A549 (cell line): ENCODE data around the gene LRG1. TPM values are rescaled to one million over a fixed set of nuclear protein-coding genes. Genes with fewer than 3 reads are reported as not detected.

Experiments used
- ATAC-seq, 2 experiments: fragments of 200-7000 bp in 1 of 2; fragments of >200 bp in 1 of 2; cut with Nextera tagmentation in 1 of 2; cut with Tn5 transposase in 1 of 2; 3 replicates each; pipeline versions ENCODE4 v1.8.0 to v1.9.1; 2018 to 2020; ENCODE audit warnings: mild to moderate bottlenecking in 1 of 2, moderate library complexity in 1 of 2
- CTCF ChIA-PET: fragments of 300-600 bp; sonication (Branson Sonifier 250); formaldehyde crosslinking; extraction: SDS; loops from one replicate; lab custom pipeline; 2021; ENCODE audit warnings: antibody characterized with exemption, inconsistent platforms; lab: Yijun Ruan, JAX
- POLR2A ChIA-PET: fragments of 350-600 bp; formaldehyde crosslinking; extraction: SDS; loops from one replicate; lab custom pipeline; 2021; ENCODE audit warnings: antibody characterized with exemption, inconsistent platforms; lab: Yijun Ruan, JAX
- DNase-seq, 2 experiments: peaks; one replicate each; pipeline versions ENCODE4 v3.0.0 to v3.0.0-alpha.2; 2011 to 2016; ENCODE audit warnings: low read depth in 1 of 2, low spot score in 1 of 2
- FAIRE-seq: peaks from 2 replicates; lab custom pipeline; 2011; peaks lifted over from hg19 to GRCh38; lab: Jason Lieb, UNC
- H3K27ac ChIP-seq, 2 experiments: fragments of >200 bp; sonication (Bioruptor Twin); formaldehyde crosslinking; 3 replicates each; pipeline ENCODE4 v1.5.1; 2016 to 2017
- H3K4me1 ChIP-seq: fragments of >200 bp; sonication (Bioruptor Twin); formaldehyde crosslinking; 3 replicates; pipeline ENCODE4 v1.6.1; 2016
- H3K4me2 ChIP-seq: fragments of >200 bp; sonication (Bioruptor Twin); formaldehyde crosslinking; 3 replicates; pipeline ENCODE4 v1.6.1; 2016
- H3K4me3 ChIP-seq: fragments of >200 bp; sonication (Bioruptor Twin); formaldehyde crosslinking; 3 replicates; pipeline ENCODE4 v1.5.1; 2016
- H3K9me3 ChIP-seq: fragments of >200 bp; sonication (Bioruptor Twin); formaldehyde crosslinking; 3 replicates; pipeline ENCODE4 v1.6.1; 2016
- BHLHE40 ChIP-seq: IDR thresholded peaks from 2 replicates; pipeline ENCODE4 v1.6.1; 2012; ENCODE audit warnings: low read depth, low read length, inconsistent platforms
- CHD4 ChIP-seq: fragments of 200-600 bp; sonication (generic); IDR thresholded peaks from 2 replicates; pipeline ENCODE4 v1.6.1; 2016; ENCODE audit warnings: antibody characterized with exemption, mild to moderate bottlenecking, borderline replicate concordance
- EHMT2 ChIP-seq: fragments of 200-600 bp; sonication (generic); IDR thresholded peaks from 2 replicates; pipeline ENCODE4 v1.6.1; 2016; ENCODE audit warnings: antibody characterized with exemption, low read depth, mild to moderate bottlenecking, moderate library complexity
- EP300 ChIP-seq, 2 experiments: fragments of >200 bp; sonication (Bioruptor Twin); formaldehyde crosslinking; IDR thresholded peaks; 2 replicates in 1 of 2; 3 replicates in 1 of 2; pipeline ENCODE4 v1.6.1; 2016 to 2017
- FOXS1 ChIP-seq: fragments of 250-450 bp; sonication (Bioruptor Pico); IDR thresholded peaks from 2 replicates; pipeline ENCODE4 v1.5.0; 2020; ENCODE audit warnings: mild to moderate bottlenecking, moderate library complexity
- HDAC2 ChIP-seq: fragments of 200-600 bp; sonication (generic); IDR thresholded peaks from 2 replicates; pipeline ENCODE4 v1.6.1; 2016
- HOXB13 ChIP-seq: fragments of 250-450 bp; sonication (Bioruptor Pico); IDR thresholded peaks from 2 replicates; pipeline ENCODE4 v1.5.0; 2020; ENCODE audit warnings: low read depth, mild to moderate bottlenecking, moderate library complexity
- JUN ChIP-seq, 2 experiments: fragments of >200 bp; sonication (Bioruptor Twin); formaldehyde crosslinking; IDR thresholded peaks; 2 replicates in 1 of 2; 3 replicates in 1 of 2; pipeline ENCODE4 v1.6.1; 2016 to 2017
- JUNB ChIP-seq: fragments of >200 bp; sonication (Bioruptor Twin); formaldehyde crosslinking; IDR thresholded peaks from 2 replicates; pipeline ENCODE4 v1.6.1; 2016
- KDM1A ChIP-seq: fragments of 200-600 bp; sonication (generic); IDR thresholded peaks from 2 replicates; pipeline ENCODE4 v1.6.1; 2016; ENCODE audit warnings: low read depth, mild to moderate bottlenecking
- KDM5A ChIP-seq: fragments of 200-600 bp; sonication (generic); IDR thresholded peaks from 2 replicates; pipeline ENCODE4 v1.6.1; 2016; ENCODE audit warnings: antibody characterized with exemption, mild to moderate bottlenecking
- NFE2L2 ChIP-seq: fragments of 150-350 bp; conservative IDR thresholded peaks from 2 replicates; pipeline ENCODE4 v1.6.1; 2014; ENCODE audit warnings: low read length
- POLR2AphosphoS2 ChIP-seq: conservative IDR thresholded peaks from 2 replicates; pipeline ENCODE4 v1.6.1; 2012; ENCODE audit warnings: low read length, improper control_type of control experiment, inconsistent platforms
- RAD21 ChIP-seq, 2 experiments: fragments of >200 bp in 1 of 2; sonication (Bioruptor Twin) in 1 of 2; formaldehyde crosslinking in 1 of 2; IDR thresholded peaks in 1 of 2; conservative IDR thresholded peaks in 1 of 2; 2 replicates in 1 of 2; 3 replicates in 1 of 2; pipeline ENCODE4 v1.6.1; 2012 to 2018; ENCODE audit warnings: inconsistent platforms in 1 of 2
- RFX5 ChIP-seq: fragments of 450-650 bp; IDR thresholded peaks from 2 replicates; pipeline ENCODE4 v1.7.1; 2014; ENCODE audit warnings: antibody characterized with exemption, mild to moderate bottlenecking, moderate library complexity
- TFCP2L1 ChIP-seq: fragments of 250-450 bp; sonication (Bioruptor Pico); IDR thresholded peaks from 2 replicates; pipeline ENCODE4 v1.5.0; 2021; ENCODE audit warnings: mild to moderate bottlenecking
- ZFP36 ChIP-seq: fragments of 450-650 bp; IDR thresholded peaks from 2 replicates; pipeline ENCODE4 v1.6.1; 2014; ENCODE audit warnings: borderline replicate concordance; ENCODE audit not compliant: partially characterized antibody
- WGBS: methylation state at CpG from one replicate; pipeline ENCODE4 v1.1.6; 2017; ENCODE audit errors: missing lambda C conversion rate; 5-methylcytosine and 5-hydroxymethylcytosine counted together
- polyA plus RNA-seq, 4 experiments: library from polyadenylated mRNA; depleted of rRNA in 3 of 4; stranded (reverse); fragments of >200 nt; fragmentation: RNase III in 1 of 4; extraction: RNeasy Plus Mini Kit Qiagen cat#74134 plus additional on column Dnase treatment in 1 of 4; gene quantifications; 2 replicates in 3 of 4; 3 replicates in 1 of 4; pipeline ENCODE4 v1.2.3, GENCODE V29; 2011 to 2017
- TF ChIP-seq, protein P1 (sequence below): fragments of >200 bp; sonication (Bioruptor Twin); formaldehyde crosslinking; IDR thresholded peaks from 3 replicates; pipeline ENCODE4 v1.5.1; 2016
- TF ChIP-seq, protein P2 (sequence below): IDR thresholded peaks from 2 replicates; pipeline ENCODE4 v1.6.1; 2012
- TF ChIP-seq, protein P3 (sequence below): fragments of 450-650 bp; IDR thresholded peaks from 2 replicates; pipeline ENCODE4 v1.6.1; 2014; ENCODE audit warnings: antibody characterized with exemption
- TF ChIP-seq, protein P4 (sequence below): fragments of 150-350 bp; IDR thresholded peaks from 2 replicates; pipeline ENCODE4 v1.6.1; 2014; ENCODE audit warnings: low read depth, mild to moderate bottlenecking, low read length

LRG1 gene
- polyA plus RNA-seq, 2 of the 4 experiments (the other 2 are of a cell fraction), result 0.18 TPM; not detected in 1

DNA sequence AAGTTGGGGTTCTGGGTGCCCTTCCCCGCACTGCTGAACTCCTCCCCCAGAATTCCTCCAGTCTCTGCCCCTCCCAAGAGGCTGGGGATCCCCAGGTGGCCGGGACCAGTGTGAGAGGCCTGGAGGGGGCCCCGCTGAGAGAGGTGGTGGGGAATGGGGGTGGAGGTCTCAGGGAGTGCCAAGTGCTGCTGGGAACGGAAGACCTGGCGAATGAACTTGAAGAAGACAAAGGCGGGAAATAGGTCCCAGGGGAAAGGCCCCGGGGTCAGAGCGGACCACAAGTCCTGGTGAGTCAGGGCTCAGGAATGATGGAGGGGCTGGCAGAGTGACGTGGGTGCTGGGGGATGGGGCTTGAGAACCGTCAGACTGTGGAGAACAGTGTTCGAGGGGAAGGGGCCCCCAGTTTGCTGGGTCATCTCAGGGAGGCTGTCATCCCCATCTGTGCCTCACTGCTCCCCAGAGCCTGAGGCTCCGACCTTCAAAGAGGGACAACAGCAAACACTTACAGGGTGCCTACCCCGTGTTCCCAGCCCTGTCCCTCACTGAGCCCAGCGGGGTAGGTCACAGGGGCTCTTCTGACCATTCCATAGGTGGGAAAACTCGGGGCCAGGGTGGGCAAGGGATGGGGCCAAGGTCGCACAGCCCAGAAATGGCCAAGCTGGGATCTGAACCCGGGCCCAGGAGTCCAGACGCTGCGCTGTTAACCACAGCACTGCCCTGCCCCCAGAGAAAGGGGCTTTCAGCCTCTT, 35.6 kb upstream of the LRG1 start (continued):
- TF ChIP-seq, protein P1, sequence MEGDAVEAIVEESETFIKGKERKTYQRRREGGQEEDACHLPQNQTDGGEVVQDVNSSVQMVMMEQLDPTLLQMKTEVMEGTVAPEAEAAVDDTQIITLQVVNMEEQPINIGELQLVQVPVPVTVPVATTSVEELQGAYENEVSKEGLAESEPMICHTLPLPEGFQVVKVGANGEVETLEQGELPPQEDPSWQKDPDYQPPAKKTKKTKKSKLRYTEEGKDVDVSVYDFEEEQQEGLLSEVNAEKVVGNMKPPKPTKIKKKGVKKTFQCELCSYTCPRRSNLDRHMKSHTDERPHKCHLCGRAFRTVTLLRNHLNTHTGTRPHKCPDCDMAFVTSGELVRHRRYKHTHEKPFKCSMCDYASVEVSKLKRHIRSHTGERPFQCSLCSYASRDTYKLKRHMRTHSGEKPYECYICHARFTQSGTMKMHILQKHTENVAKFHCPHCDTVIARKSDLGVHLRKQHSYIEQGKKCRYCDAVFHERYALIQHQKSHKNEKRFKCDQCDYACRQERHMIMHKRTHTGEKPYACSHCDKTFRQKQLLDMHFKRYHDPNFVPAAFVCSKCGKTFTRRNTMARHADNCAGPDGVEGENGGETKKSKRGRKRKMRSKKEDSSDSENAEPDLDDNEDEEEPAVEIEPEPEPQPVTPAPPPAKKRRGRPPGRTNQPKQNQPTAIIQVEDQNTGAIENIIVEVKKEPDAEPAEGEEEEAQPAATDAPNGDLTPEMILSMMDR, result no peak
- no peak for TF ChIP-seq FOXS1 (CRISPR knock-in tag)
- no peak for TF ChIP-seq HOXB13
- no peak for TF ChIP-seq BHLHE40

DNA sequence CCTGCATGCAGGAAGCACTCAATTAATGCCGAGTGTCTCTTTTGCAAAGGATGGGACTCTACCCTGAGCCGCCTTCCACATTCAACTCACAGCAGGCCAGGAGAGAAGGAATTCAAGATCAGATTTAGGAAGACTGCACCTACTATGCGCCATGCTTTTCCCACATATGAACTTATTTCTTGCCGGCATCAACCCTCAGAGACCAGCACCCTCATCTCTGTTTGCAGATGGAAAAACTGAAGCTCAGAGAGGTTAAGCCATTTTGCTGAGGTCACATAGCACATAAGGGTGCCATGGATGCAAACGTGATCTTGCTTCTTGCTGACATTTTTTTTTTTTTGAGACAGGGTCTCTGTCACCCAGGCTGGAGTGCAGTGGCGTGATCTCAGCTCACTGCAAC, 33.8 kb upstream of the LRG1 start:
- TF ChIP-seq KDM1A, result no peak
- 0 out of 2 replicates have a peak, but pooled peaks have one; percentile 18 for TF ChIP-seq CHD4
- DNase-seq, result no peak
- Histone ChIP-seq H3K27ac (peak overlapping the region in 1 of 2 experiments; percentile 99; a peak in 3 of 6 replicates), H3K4me3 (no peak overlapping the region), H3K4me1 (peaks cover 21% of the 10 kb centered on the region), H3K4me2 (no peak overlapping the region), H3K9me3 (no peaks in the 10 kb centered on the region)
- no peak for ATAC-seq
- ChIA-PET CTCF (interaction anchor here (0.5 to 11.8 kb wide), 8 partner anchors 8 to 72 kb away, joined by 3 to 118 read pairs (median 4); no protein-coding TSS in a partner anchor), POLR2A (no interaction called here)
- WGBS, result 91% methylated on average over 6 of the region's 6 CpGs
- FAIRE-seq, result no peak

DNA sequence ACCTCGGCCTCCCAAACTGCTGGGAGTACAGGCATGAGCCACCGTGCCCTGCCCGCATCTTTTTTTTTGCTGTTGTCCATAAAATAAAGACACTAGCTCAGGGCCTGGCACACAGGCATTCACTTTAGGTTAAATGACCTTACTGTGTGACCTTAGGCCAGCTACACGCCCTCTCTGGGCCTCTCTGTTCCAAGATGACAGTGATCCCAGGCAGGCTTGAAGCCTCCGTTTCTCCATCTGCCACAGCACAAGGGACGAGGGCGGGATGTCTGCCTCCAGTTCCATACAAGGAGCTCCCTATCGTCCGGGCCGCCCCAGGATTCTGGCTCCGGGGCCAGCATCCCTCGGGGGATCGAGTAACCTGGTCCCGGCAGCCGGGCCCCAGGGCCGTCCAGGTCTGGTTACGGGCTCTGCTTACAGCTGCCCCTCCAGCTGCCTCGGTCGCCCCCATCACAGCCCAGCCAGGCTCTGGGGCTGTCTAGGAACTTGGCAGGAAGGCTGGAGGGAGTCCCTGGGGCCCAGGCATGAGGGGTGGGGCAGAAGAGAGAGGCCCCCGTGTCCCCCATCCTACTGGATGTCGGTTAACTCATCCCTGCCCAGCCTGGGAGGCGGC, 31.6 kb upstream of the LRG1 start:
- CTCF ChIA-PET, result interaction anchor here (0.6 to 11.8 kb wide), 11 partner anchors 12 to 298 kb away, joined by 3 to 118 read pairs (median 4); partner anchors contain the start of gene SEMA6B
- no peak for FAIRE-seq
- 53% methylated on average over 10 of the region's 22 CpGs for WGBS

DNA sequence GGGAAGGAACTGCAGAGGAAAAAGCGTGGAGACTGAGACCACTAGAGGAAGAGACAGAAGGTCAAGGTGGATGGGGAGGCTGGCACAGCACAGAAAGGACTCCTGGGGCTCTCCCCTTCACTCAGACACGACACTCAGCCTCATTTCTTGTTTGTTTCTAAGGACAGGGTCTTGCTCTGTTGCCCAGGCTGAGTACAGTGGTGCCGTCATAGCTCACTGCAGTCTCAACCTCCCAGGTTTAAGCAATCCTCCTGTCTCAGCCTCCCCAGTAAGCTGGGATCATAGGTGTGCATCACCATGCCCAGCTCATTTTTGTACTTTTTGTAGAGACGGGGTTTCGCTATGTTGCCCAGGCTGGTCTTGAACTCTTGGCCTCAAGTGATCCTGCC, 31.1 kb upstream of the LRG1 start:
- ATAC-seq (no peak), FAIRE-seq (no peak), DNase-seq (no peak)
- ChIA-PET POLR2A (no interaction called here), CTCF (interaction anchor here (0.6 to 11.8 kb wide), 10 partner anchors 11 to 299 kb away, joined by 3 to 118 read pairs (median 4); partner anchors contain the start of gene SEMA6B)
- TF ChIP-seq BHLHE40 (no peak), NFE2L2 (no peak), ZFP36 (no peak), JUNB (no peak), EP300 (IDR thresholded peaks at IDR 0.05) (no peak), EHMT2 (no peak), TFCP2L1 (CRISPR knock-in tag) (no peak), POLR2AphosphoS2 (no peak), RAD21 (conservative IDR thresholded peaks at IDR 0.05 in 1 of 2, IDR thresholded peaks at IDR 0.05 in 1 of 2) (no peak), JUN (IDR thresholded peaks at IDR 0.05) (no peak)
- TF ChIP-seq, protein P2, sequence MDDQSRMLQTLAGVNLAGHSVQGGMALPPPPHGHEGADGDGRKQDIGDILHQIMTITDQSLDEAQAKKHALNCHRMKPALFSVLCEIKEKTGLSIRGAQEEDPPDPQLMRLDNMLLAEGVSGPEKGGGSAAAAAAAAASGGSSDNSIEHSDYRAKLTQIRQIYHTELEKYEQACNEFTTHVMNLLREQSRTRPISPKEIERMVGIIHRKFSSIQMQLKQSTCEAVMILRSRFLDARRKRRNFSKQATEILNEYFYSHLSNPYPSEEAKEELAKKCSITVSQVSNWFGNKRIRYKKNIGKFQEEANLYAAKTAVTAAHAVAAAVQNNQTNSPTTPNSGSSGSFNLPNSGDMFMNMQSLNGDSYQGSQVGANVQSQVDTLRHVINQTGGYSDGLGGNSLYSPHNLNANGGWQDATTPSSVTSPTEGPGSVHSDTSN, result no peak
- TF ChIP-seq, protein P3, sequence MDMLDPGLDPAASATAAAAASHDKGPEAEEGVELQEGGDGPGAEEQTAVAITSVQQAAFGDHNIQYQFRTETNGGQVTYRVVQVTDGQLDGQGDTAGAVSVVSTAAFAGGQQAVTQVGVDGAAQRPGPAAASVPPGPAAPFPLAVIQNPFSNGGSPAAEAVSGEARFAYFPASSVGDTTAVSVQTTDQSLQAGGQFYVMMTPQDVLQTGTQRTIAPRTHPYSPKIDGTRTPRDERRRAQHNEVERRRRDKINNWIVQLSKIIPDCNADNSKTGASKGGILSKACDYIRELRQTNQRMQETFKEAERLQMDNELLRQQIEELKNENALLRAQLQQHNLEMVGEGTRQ, result no peak
- Histone ChIP-seq H3K9me3 (no peaks in the 10 kb centered on the region), H3K4me1 (peaks cover 20% of the 10 kb centered on the region), H3K27ac (no peak overlapping the region), H3K4me3 (no peak overlapping the region), H3K4me2 (no peak overlapping the region)
- WGBS, result 94% methylated on average over 5 of the region's 5 CpGs

More for the DNA sequence above, 31.6 kb upstream of the LRG1 start:
- no peak overlapping the region for H3K4me2 ChIP-seq
- POLR2A ChIA-PET, result no interaction called here
- TF ChIP-seq ZFP36 (peak; percentile 61), HDAC2 (no peak), KDM5A (no peak), RFX5 (no peak), CHD4 (no peak)
- TF ChIP-seq, protein P4, sequence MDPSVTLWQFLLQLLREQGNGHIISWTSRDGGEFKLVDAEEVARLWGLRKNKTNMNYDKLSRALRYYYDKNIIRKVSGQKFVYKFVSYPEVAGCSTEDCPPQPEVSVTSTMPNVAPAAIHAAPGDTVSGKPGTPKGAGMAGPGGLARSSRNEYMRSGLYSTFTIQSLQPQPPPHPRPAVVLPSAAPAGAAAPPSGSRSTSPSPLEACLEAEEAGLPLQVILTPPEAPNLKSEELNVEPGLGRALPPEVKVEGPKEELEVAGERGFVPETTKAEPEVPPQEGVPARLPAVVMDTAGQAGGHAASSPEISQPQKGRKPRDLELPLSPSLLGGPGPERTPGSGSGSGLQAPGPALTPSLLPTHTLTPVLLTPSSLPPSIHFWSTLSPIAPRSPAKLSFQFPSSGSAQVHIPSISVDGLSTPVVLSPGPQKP, result no peak
- no peak for DNase-seq
- H3K4me1 ChIP-seq, result peaks cover 21% of the 10 kb centered on the region
- H3K4me3 ChIP-seq, result no peak overlapping the region
- H3K9me3 ChIP-seq, result no peaks in the 10 kb centered on the region
- H3K27ac ChIP-seq, result no peak overlapping the region; a peak in 1 of 6 replicates
- no peak for ATAC-seq
